GM21423 (cell line): Measurements from ENCODE around the gene BIRC7.

Source experiments
- ATAC-seq: cut with Tn5 transposase; IDR thresholded peaks from one replicate; pipeline ENCODE4 v1.9.1; 2021; ENCODE audit warnings: mild to moderate bottlenecking, moderate library complexity; ENCODE audit not compliant: unreplicated experiment

The BIRC7 gene

DNA sequence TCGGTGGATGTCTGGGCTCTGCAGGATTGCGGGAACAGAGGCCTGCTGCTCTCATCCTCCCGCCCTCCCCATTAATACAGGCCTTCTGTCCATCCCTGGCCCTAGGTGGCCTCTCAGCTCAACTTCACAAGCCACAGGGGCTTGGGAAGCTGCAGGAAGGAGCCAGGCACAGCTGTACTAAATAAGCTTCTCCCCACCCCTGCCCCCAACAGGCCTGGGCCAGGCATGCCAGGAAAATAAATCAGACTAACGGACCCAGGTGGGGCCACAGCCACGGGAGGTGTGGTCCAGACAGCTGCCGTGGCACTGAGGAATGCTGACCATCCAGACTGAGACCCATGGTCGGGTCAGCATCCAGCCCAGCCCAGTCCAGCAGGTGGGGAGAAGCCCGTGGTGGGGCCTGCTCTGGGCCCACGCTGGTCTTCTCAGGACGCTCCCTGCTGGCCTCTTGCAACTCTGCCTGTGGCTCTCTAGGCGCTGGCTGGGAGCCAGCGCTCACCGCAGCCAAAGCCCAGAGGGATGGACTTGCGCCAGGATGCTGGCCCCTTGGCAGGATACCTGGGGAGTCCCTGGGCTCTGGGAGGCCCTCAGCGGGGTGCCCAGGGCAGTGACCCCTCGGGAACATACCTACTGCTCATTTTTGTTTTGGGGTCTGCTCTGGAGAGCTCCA lies 11.2 kb upstream of the BIRC7 start:
- no peak for ATAC-seq

DNA sequence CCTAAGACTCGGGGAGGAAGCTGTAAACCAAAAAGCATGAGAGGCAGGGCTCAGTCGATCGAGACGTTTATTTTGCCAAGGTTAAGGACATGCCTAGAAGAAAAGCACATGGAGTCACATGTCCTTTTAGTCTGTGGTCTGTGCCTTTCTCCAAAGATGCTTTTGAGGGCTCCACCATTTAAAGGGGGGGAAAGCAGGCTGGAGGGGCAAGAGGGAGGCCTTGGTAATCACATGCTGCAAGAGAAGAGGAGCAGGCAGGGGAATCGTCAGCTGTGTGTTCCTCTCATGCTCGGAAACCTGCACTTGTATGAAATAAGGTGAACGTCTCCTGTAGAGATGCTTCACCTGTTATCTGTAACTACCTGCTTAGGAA lies 10.6 kb upstream of the BIRC7 start:
- no peak for ATAC-seq

DNA sequence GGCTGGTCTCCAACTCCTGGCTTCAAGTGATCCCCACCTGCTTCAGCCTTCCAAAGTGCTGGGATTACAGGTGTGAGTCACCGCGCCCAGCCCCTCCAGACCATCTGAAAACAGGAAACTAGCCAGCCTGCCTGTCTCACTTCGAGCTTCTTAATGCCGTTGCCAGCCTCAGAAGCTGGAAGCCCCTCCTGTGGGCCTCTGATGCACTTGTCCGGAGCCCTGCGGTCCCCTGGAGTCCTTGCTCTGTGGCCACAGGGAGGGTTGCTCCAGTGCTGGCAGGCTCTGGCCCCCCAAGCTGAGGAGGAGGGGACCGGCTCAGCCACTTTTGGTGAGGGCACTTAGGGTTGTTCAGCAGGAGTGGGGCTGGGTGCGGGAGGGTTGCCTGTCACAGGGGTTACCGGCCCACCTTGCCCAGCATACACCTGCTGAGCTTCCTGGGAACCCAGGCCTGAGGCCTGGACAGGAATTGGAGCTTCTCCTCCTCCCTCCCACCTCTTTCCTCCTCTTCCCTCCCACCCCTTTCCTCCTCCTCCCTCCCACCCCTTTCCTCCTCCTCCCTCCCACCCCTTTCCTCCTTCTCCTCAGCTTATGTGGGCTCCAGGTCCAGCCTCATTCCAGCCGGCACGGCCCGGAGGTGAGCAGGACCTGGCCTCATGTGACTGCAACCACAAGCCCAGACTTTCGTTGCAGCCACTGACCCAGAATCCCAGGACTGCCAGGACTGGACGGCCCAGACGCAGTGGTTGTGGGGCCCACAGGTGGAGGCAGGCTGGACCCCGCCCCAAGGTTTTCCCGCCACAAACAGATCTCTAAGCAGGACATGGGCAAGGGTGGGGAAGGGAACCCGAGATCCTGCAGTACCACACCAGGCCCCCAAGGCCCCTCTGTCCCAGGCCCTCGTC lies 9.4 kb upstream of the BIRC7 start:
- no peak for ATAC-seq

DNA sequence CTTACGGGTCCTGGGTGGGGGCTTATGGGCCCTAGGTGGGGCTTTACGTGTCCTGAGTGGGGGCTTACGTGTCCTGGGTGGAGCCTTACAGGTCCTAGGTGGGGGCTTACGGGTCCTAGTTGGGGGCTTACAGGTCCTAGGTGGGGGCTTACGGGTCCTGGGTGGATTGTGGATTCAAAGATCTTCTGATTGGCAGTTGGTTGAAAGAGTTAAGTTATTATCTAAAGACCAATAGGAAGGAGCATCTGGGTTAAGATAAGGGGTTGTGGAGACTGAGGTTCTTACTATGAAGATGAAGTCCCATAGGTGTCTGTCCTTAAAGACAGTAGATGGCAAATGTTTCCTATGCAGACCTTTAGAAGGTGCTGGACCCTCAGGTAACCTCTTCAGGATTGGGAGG lies 8.4 kb upstream of the BIRC7 start:
- no peak for ATAC-seq

DNA sequence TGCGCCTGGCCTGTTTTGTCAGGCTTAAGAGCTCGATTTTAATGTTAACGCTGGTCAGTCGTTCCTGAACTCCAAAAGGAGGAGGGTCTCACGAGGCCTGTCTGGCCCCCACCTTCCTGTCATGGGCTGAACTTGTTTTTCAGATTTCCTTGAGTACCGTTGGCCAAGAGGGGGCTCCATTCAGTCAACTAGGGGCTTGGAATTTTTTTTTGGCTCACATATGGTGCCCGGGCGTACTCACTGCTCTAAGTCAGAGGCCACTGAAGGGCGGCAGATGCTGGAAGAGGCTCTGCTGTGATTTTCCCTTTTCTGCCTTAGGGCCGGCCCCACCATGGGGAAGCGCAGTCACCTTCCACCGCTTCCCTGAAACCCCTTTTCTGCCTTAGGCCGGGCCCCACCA lies 6.9 kb upstream of the BIRC7 start:
- no peak for ATAC-seq

DNA sequence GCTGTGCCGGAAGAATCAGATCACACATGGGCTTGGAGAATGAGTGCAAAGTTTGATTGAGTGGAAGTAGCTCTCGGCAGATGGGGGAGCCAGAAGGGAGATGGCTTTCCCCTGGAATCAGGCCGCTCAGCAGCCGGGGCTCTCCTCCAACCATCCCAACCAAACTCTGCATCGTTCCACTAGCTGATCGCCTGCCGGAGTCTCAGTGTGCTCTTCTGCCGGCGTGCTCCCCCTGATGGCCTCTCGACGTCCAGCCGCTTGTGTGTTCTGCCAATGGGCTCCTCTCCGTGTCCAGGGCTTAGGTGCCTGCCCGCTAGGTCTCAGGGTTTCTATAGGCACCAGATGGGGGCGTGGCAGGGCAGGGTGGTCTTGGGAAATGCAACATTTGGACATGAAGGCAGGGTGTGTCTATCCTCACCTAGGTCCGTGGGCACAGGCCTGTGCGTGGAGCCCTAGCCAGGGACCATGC lies 4.9 kb upstream of the BIRC7 start:
- no peak for ATAC-seq

DNA sequence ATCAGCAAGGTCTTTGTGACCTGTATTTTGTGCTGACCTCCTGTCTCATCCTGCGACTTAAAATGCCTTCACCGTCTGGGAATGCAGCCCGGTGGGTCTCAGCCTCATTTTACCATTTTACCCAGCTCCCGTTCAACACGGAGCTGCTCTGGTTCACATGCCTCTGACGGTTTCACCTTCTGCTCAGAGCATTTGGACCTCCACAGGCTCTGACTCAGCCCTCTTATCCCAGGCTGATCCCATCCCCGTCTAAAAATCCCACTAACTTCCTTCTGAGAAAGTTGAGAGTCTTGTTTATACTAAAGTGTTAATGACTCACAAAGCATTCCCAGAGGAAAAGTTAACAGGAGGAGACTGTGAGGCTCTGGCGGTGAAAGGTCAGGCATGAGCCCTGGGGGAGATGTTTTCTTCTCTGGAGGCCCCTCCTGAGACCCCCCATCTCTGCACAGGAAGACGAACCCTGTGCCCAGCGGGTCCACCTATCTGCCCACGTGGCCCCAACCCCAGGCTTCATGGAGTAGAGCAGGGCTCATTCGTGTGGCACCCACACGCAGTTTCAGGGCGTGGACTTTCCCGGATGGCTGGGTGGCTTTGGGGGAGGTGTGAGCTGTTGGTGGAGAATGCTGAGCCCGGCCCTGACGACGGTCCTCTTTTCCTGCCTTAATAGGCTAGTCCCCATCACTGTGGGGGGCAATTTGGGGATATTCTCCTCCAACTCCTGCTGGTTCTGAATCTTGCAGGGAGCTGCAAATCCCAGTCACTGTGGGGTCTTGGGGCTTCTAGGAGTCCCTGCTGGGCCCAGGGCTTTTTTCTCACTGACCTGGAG lies 3.3 kb upstream of the BIRC7 start:
- ATAC-seq, result no peak

DNA sequence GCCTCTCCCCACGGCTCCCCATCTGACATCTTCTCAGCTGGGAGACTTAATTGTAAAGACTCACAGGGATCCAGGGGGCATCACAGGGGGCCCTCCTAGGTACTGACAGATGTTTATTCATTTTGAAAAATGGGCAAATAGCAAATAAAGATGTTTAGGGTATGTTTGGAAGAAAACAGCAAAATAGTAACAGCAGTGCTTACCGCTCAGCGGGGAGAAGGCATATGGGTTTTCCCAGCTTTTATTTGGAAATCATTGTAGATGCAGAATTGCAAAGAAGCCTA lies 2.7 kb upstream of the BIRC7 start:
- ATAC-seq, result no peak

DNA sequence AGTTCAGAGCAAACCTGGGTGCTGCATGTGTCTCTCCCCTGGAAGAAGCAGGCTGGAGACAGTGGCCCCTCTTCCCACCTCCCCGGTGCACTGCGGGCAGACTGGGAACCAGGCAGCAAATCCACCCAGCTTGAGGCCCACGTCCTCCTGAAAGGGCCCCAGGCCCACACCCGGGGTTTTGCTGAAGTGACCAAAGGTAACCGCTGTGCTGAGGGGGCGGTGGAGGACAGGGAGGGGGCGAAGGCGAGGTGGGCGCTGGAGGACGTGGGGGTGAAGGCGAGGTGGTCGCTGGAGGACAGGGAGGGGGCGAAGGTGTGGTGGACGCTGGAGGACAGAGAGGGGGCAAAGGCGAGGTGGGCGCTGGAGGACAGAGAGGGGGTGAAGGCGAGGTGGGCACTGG lies 1.8 kb upstream of the BIRC7 start:
- ATAC-seq, result no peak

DNA sequence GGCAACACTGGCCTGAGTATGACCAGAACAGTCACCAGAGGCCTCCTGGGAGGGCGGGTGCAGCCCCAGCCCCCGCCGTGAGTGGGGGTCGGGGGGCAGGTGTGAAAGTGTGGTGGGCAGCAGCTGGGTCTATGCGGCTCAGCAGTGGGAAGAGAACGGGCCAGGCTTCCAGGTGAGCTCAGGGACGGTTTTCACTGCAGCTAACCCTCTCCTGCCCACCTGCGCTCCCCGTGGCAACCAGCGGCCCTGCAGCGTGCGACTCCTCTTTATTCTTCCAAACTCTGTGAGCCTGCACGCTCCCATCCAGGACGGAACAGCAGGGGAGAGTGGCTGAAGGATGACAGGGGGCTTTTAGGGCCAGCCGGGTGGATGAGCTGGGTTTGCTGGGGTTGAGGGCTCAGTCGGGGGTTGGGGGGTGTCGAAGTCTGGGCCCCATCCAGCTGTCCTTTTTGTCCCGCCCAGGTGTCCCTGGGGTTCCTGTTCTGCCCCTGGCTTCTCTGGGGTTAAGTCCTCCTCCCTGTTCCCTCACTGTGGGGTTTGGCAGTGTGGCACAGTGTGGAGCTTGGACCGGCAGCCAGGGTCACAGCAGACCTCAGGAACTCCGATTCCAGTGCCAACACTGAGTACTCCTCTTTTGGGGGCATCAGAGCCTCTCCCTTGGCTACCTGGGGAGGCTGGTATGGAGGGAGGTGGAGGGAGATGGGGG lies 859 bp upstream of the BIRC7 start:
- ATAC-seq, result no peak

DNA sequence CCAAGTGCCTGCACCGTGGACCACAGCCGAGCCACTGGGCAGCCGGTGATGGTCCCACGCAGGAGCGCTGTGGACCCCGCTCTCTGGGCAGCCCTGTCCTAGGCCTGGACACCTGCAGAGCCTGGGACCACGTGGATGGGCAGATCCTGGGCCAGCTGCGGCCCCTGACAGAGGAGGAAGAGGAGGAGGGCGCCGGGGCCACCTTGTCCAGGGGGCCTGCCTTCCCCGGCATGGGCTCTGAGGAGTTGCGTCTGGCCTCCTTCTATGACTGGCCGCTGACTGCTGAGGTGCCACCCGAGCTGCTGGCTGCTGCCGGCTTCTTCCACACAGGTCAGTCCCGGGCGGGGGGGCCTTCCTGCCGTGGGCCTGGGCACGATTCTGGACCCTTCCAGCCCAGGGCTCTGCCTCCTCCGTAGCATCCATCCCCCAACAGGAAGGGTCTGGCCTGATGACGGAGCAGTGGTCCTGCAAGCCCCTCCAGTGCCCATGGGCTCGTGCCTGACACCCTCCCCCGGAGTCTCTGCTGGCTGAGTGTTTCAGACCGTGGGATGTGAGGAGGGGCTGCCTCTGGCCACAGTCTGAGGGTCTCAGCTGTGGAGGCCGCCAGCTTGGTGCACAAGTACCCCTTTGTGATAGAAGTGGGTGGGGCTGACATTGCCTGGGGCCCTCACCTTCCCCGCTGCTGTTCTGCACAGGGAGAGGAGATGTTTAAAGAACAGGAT lies 572 bp downstream of the BIRC7 start:
- ATAC-seq, result no peak

DNA sequence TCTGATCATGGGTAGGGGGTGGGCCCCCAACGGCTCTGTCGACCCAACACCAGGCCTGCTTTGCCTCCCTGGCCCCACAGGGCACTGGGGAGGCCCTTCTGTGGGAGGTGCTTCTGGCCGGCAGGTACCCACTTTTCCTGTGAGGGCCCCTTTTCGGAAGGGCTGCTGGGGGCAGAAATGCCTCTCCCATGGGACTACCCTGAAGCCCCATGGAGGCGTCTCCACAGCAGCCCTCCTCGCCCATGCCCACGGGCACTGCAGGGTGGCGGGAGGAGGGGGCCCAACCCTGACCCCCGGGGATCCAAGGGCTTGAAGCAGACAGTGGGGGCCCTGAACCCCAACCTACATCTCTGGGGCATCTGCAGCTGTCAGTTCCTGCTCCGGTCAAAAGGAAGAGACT lies 2.3 kb downstream of the BIRC7 start:
- ATAC-seq, result no peak

DNA sequence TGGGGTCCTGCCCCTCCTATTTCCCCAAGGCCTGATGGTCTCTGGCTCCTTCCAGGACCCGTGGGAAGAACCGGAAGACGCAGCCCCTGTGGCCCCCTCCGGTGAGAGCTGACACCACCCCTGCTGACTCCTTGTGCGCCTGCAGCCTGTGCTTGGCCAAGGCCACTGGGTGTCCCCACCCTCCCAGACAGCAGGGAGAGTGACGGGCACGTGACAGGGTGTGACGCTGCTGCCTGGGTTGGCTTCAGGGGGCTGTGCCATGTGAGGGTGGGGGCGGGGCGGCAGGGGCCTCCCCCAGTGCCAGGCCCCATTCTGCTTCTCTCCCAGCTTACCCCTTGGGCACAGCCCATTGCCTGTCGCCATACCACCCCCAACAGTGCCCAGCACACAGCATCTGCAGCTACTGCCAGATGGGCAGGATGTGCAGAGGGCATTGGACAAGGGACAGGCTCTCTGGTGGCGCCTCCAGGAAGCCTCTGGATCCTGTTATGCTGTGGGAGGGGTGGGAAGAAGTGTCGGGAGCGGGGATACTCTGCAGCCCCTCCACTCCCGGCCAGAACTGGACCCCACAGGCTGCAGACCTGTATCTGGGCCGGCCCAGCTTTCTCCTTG lies 2.9 kb downstream of the BIRC7 start:
- ATAC-seq, result no peak

DNA sequence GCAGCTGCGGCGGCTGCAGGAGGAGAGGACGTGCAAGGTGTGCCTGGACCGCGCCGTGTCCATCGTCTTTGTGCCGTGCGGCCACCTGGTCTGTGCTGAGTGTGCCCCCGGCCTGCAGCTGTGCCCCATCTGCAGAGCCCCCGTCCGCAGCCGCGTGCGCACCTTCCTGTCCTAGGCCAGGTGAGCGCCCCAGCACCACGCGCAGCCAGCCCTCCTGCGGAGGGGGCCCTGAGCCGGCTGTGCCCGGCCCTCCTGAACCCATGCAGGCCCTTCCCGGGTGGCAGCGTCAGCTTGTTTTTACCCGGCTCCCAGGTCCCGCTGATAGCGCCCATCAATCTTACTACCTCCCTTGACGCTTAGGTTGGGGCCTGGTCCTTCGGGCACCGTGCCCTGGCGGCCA lies 3.7 kb downstream of the BIRC7 start:
- no peak for ATAC-seq

DNA sequence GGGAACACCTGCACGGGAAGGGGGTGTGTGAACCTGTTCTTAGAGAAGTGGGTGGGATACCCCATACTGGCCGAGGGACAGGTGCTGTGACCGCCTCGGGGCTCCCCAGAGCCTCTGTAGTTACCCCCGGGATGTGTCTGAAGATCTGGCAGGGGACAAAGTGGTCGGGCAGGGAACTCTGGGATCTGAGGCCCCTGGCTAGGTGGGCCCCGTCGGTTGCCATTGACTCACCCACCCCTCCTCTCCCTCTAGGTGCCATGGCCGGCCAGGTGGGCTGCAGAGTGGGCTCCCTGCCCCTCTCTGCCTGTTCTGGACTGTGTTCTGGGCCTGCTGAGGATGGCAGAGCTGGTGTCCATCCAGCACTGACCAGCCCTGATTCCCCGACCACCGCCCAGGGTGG lies 4.3 kb downstream of the BIRC7 start:
- no peak for ATAC-seq

DNA sequence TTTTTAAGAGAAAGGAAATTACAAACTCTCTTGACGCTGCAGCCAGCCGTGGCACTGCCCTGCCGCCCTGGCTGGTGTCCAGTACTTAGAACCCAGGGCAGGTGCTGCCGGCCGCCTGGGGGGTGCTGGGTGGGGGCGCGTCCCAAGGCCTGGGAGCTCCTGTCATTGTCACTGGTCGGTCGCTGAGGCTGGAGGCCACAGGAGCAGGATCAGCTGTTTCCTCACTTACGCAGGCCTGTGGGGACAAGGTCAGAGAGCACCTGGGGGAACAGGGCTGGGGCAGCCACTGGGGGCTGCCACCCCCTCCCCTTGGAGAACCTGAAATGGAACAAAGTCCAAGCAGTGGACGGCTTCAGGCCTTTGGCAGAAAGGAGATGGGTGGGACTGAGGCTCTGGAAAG lies 5.6 kb downstream of the BIRC7 start:
- no peak for ATAC-seq

DNA sequence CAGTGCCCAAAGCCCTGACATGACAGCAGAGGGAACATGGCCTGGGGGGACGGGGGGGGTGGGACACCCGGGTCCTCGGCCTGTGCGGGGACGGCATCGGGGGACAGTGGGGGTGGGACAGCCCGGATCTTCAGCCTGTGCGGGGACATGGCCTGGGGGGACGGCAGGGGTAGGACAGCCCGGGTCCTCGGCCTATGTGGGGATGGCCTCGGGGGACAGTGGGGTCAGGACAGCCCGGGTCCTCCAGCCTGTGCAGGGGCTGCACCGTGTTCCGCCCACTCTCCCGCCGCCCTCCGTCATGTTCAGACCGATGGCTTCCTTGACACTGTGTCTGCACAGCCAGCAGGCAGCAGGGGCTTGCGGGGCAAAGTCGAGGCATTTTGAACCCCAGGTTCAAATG lies 7.0 kb downstream of the BIRC7 start:
- ATAC-seq, result no peak

DNA sequence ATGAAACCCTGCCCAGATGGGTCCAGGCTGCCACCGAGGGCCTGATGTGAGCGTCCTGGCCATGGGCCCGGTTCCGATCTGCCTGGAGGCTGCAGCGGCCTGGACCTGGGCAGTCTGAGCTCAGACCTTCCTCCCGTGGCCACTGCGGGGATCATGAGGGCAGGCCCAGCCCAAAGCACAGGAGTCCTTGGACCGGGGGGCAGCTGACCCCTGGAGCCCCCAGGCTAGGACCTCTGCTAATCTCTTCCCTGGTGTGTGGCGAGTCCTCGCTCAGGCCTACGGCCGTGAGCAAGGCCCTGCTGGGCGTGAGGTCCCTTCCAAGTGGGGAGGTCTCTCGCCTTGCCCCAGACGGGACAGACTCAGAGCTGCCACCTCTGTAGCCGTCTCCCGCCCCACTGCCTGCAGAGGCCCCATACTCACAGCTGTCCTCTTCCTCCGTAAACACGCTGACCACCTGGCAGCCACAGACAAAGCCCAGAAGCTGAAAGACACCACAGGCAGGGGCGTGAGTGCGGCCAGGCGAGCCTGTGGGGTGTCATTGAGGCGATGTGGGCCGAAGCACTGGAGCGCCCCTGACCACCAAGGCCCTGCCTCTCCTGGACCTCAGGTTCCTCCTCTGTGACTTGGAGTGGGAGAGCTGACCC lies 8.0 kb downstream of the BIRC7 start:
- no peak for ATAC-seq

DNA sequence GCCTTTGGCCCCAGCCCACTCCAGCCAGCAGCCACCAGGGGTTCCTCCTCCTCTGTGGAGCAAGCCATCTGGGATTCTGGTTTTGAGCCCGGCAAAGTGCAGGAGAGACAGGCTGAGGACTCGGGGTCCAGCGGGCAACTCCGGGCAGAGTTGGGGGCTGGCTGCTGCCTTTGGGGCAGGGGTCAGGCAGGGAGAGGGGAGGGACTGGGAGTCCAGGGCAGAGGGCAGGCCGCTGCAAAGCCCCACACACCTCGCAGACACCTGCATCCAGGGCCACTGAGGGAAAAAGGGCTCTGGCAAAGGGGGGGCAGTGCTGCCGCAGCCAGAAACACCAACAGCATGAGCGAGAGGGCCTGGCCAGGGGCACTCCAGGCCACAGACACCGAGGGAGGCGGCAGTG lies 8.8 kb downstream of the BIRC7 start:
- no peak for ATAC-seq
